HCT116 (cell line): ENCODE data around the gene USH1C. TPM values are rescaled to one million over a fixed set of nuclear protein-coding genes. Genes with fewer than 3 reads are reported as not detected.

ENCODE experiments used
- ATAC-seq: fragments of 200-7000 bp; cut with Tn5 transposase; 2 replicates; pipeline ENCODE4 v1.9.1; 2020; ENCODE audit warnings: mild to moderate bottlenecking, moderate library complexity
- BruUV-seq: library from RNA; stranded (reverse); fragments of 400-500 nt; replicated peaks from 2 replicates; lab custom pipeline; 2021; lab: Mats Ljungman, UMichigan
- CTCF ChIA-PET: fragments of 300-600 bp; sonication (Branson Sonifier 250); formaldehyde crosslinking; loops from one replicate; lab custom pipeline; 2021; ENCODE audit warnings: antibody characterized with exemption; lab: Charles Lee
- POLR2A ChIA-PET: fragments of 300-600, 350-600 bp; sonication (Branson Sonifier 250); formaldehyde crosslinking; loops from one replicate; lab custom pipeline; 2021; ENCODE audit warnings: antibody characterized with exemption; lab: Charles Lee
- RAD21 ChIA-PET, 2 experiments: fragments of 300-600 bp; sonication (Branson Sonifier 250); formaldehyde crosslinking; loops; one replicate each; lab custom pipeline; 2023; ENCODE audit warnings: low total read pairs in 2 of 2; ENCODE audit not compliant: uncharacterized antibody in 2 of 2, unreplicated experiment in 2 of 2, low non-redundant PET in 1 of 2; lab: Charles Lee
- DNase-seq: peaks from one replicate; pipeline ENCODE4 v3.0.0-alpha.2; 2010; ENCODE audit warnings: low read depth, low spot score
- H2AFZ ChIP-seq: fragments of 200-600 bp; shearing (Covaris generic), sonication (generic); 2 replicates; pipeline ENCODE4 v1.6.1; 2017; ENCODE audit warnings: low read depth, mixed run types, mixed read lengths, antibody characterized with exemption, low read length; ENCODE audit not compliant: poor library complexity, severe bottlenecking
- H3K27ac ChIP-seq: 2 replicates; pipeline ENCODE4 v1.5.1; 2012; ENCODE audit warnings: low read depth, low read length
- H3K27me3 ChIP-seq: fragments of 200-600 bp; sonication (generic); 2 replicates; pipeline ENCODE4 v1.6.1; 2016; ENCODE audit warnings: mixed run types, low read length, mixed read lengths; ENCODE audit not compliant: insufficient read depth
- H3K36me3 ChIP-seq, 2 experiments: fragments of 200-500 bp in 1 of 2; fragments of 200-600 bp in 1 of 2; sonication (Bioruptor generic) in 1 of 2; sonication (generic) in 1 of 2; 2 replicates each; pipeline versions ENCODE4 v1.5.1 to v1.6.1; 2014 to 2016; ENCODE audit warnings: low read length in 2 of 2, inconsistent platforms in 1 of 2, mixed read lengths in 1 of 2, mixed run types in 1 of 2; ENCODE audit not compliant: insufficient read depth in 2 of 2, control insufficient read depth in 1 of 2
- H3K4me1 ChIP-seq, 2 experiments: fragments of 200-600 bp in 1 of 2; sonication (generic) in 1 of 2; 2 replicates each; pipeline versions ENCODE4 v1.5.1 to v1.6.1; 2012 to 2017; ENCODE audit warnings: low read length in 2 of 2, inconsistent platforms in 1 of 2, mild to moderate bottlenecking in 1 of 2, mixed read lengths in 1 of 2, mixed run types in 1 of 2, moderate library complexity in 1 of 2; ENCODE audit not compliant: insufficient read depth in 2 of 2, control insufficient read depth in 1 of 2
- H3K4me2 ChIP-seq: fragments of 200-600 bp; sonication (generic); 2 replicates; pipeline ENCODE4 v1.6.1; 2017; ENCODE audit warnings: mixed run types, low read length, mixed read lengths
- H3K4me3 ChIP-seq, 2 experiments: fragments of 200-600 bp in 1 of 2; sonication (generic) in 1 of 2; replicated peaks in 1 of 2; 2 replicates each; pipeline ENCODE4 v1.5.1; 2011 to 2016; ENCODE audit warnings: low read length in 2 of 2, control low read depth in 1 of 2, low read depth in 1 of 2, mild to moderate bottlenecking in 1 of 2, mixed read lengths in 1 of 2, mixed run types in 1 of 2
- H3K79me2 ChIP-seq: fragments of 200-600 bp; sonication (generic); 2 replicates; pipeline ENCODE4 v1.6.1; 2017; ENCODE audit warnings: mild to moderate bottlenecking, mixed run types, low read length, moderate library complexity, mixed read lengths; ENCODE audit not compliant: insufficient read depth
- H3K9ac ChIP-seq: fragments of 200-600 bp; sonication (generic); 2 replicates; pipeline ENCODE4 v1.6.1; 2016; ENCODE audit warnings: low read length, mixed read lengths
- H3K9me2 ChIP-seq: fragments of 200-600 bp; sonication (generic), shearing (Covaris generic); 2 replicates; pipeline ENCODE4 v1.6.1; 2017; ENCODE audit warnings: mixed run types, mild to moderate bottlenecking, moderate library complexity; ENCODE audit not compliant: insufficient read depth
- H3K9me3 ChIP-seq, 2 experiments: fragments of 200-500 bp in 1 of 2; fragments of 200-600 bp in 1 of 2; sonication (Bioruptor generic) in 1 of 2; sonication (generic) in 1 of 2; 2 replicates each; pipeline ENCODE4 v1.6.1; 2014 to 2017; ENCODE audit warnings: low read length in 2 of 2, mixed read lengths in 2 of 2, inconsistent platforms in 1 of 2, low read depth in 1 of 2, mild to moderate bottlenecking in 1 of 2, mixed run types in 1 of 2, moderate library complexity in 1 of 2; ENCODE audit not compliant: control insufficient read depth in 1 of 2, insufficient read depth in 1 of 2
- H4K20me1 ChIP-seq: fragments of 200-600 bp; sonication (generic), shearing (Covaris generic); 2 replicates; pipeline ENCODE4 v1.6.1; 2017; ENCODE audit warnings: mixed run types, mild to moderate bottlenecking, moderate library complexity; ENCODE audit not compliant: insufficient read depth
- CEBPB ChIP-seq: IDR thresholded peaks from 2 replicates; pipeline ENCODE4 v1.6.1; 2012; ENCODE audit warnings: low read depth
- EGR1 ChIP-seq: IDR thresholded peaks from 2 replicates; pipeline ENCODE4 v1.6.1; 2012; ENCODE audit warnings: low read depth
- EZH2 ChIP-seq: fragments of 200-600 bp; sonication (generic); IDR thresholded peaks from 2 replicates; pipeline ENCODE4 v1.6.1; 2017; ENCODE audit warnings: antibody characterized with exemption, mixed run types
- EZH2phosphoT487 ChIP-seq: fragments of 200-600 bp; IDR thresholded peaks from 2 replicates; pipeline ENCODE4 v1.6.1; 2018; ENCODE audit warnings: antibody characterized with exemption, borderline replicate concordance
- JUND ChIP-seq: IDR thresholded peaks from 2 replicates; pipeline ENCODE4 v1.6.1; 2012
- POLR2A ChIP-seq: IDR thresholded peaks from 2 replicates; pipeline ENCODE4 v1.7.0; 2011; ENCODE audit warnings: borderline replicate concordance; ENCODE audit not compliant: insufficient read depth, insufficient read length; ENCODE audit errors: extremely low read depth
- POLR2AphosphoS5 ChIP-seq: IDR thresholded peaks from 2 replicates; pipeline ENCODE4 v1.6.1; 2011; ENCODE audit warnings: mild to moderate bottlenecking, low read depth, low read length, moderate library complexity
- REST ChIP-seq: IDR thresholded peaks from 2 replicates; pipeline ENCODE4 v1.6.1; 2012; ENCODE audit warnings: low read depth
- SIN3A ChIP-seq: IDR thresholded peaks from 2 replicates; pipeline ENCODE4 v1.6.1; 2012; ENCODE audit warnings: low read depth
- SP1 ChIP-seq: IDR thresholded peaks from 2 replicates; pipeline ENCODE4 v1.6.1; 2012; ENCODE audit warnings: low read depth
- YY1 ChIP-seq: IDR thresholded peaks from 2 replicates; pipeline ENCODE4 v1.6.1; 2011; ENCODE audit warnings: low read length, low read depth, moderate library complexity, mild to moderate bottlenecking; ENCODE audit not compliant: insufficient replicate concordance; ENCODE audit errors: extremely low read depth
- ZBTB33 ChIP-seq: IDR thresholded peaks from 2 replicates; pipeline ENCODE4 v1.6.1; 2011; ENCODE audit warnings: mild to moderate bottlenecking, low read length, moderate library complexity; ENCODE audit not compliant: insufficient replicate concordance; ENCODE audit errors: extremely low read depth
- intact Hi-C: fragments of 100-400 bp; cut with micrococcal nuclease; formaldehyde crosslinking; loops from 2 replicates; pipeline ENCODE4 v1.10.0; 2022
- total RNA-seq: library from RNA; stranded (reverse); gene quantifications from one replicate; pipeline ENCODE4 v1.2.1, GENCODE V29; 2021; ENCODE audit not compliant: unreplicated experiment
- TF ChIP-seq, protein P1 (sequence below), 3 experiments: fragments of 200-600 bp in 1 of 3; sonication (generic) in 1 of 3; IDR thresholded peaks in 2 of 3; conservative IDR thresholded peaks in 1 of 3; 2 replicates each; pipeline ENCODE4 v1.5.1; 2012 to 2017; ENCODE audit warnings: low read depth in 2 of 3, low read length in 2 of 3, antibody characterized with exemption in 1 of 3, borderline replicate concordance in 1 of 3, control low read depth in 1 of 3, mild to moderate bottlenecking in 1 of 3, mixed read lengths in 1 of 3, mixed run types in 1 of 3, moderate library complexity in 1 of 3; ENCODE audit not compliant: insufficient read depth in 1 of 3

USH1C gene
- total RNA-seq, 1 experiment from 2014 or later = 13.4 TPM

- DNase-seq (no peak), ATAC-seq (no peak)
- no peak overlapping the region for H3K4me3 ChIP-seq
- ChIA-PET POLR2A (no interaction called here), CTCF (no interaction called here), RAD21 (no interaction called here)
- no peaks in the 10 kb centered on the region for H3K27me3 ChIP-seq
- H3K79me2 ChIP-seq = no peaks in the 10 kb centered on the region
- intact Hi-C loops = no loop called here
- no TSS peak for BruUV-seq
- H3K9ac ChIP-seq = no peak overlapping the region
- H4K20me1 ChIP-seq = no peaks in the 10 kb centered on the region
- H3K4me2 ChIP-seq = no peak overlapping the region
- H3K9me2 ChIP-seq = no peaks in the 10 kb centered on the region
- H3K36me3 ChIP-seq = no peaks in the 10 kb centered on the region
- no peak overlapping the region for H2AFZ ChIP-seq
- no peak overlapping the region for H3K27ac ChIP-seq
- H3K9me3 ChIP-seq = no peaks in the 10 kb centered on the region
- TF ChIP-seq REST (no peak), YY1 (no peak), EGR1 (no peak), SP1 (no peak), EZH2 (no peak), POLR2AphosphoS5 (no peak), JUND (no peak), CEBPB (no peak), POLR2A (no peak), EZH2phosphoT487 (no peak), ZBTB33 (no peak), SIN3A (no peak)
- TF ChIP-seq, protein P1, sequence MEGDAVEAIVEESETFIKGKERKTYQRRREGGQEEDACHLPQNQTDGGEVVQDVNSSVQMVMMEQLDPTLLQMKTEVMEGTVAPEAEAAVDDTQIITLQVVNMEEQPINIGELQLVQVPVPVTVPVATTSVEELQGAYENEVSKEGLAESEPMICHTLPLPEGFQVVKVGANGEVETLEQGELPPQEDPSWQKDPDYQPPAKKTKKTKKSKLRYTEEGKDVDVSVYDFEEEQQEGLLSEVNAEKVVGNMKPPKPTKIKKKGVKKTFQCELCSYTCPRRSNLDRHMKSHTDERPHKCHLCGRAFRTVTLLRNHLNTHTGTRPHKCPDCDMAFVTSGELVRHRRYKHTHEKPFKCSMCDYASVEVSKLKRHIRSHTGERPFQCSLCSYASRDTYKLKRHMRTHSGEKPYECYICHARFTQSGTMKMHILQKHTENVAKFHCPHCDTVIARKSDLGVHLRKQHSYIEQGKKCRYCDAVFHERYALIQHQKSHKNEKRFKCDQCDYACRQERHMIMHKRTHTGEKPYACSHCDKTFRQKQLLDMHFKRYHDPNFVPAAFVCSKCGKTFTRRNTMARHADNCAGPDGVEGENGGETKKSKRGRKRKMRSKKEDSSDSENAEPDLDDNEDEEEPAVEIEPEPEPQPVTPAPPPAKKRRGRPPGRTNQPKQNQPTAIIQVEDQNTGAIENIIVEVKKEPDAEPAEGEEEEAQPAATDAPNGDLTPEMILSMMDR (IDR thresholded peaks at IDR 0.05 in 2 of 3, conservative IDR thresholded peaks at IDR 0.05 in 1 of 3; ENCODE audit: borderline replicate concordance in 1 of 3, insufficient read depth in 1 of 3, low read depth in 2 of 3, low read length in 2 of 3) = no peak
- TF ChIP-seq, all 23 proteins: peak for 0
- H3K4me1 ChIP-seq = peaks cover 0 to 3% of the 10 kb centered on the region in 2 experiments; a peak in 2 of 4 replicates
Observed at GRCh38 chr11:17550450-17551346, 6.5 kb upstream of the USH1C start.
